Stimulated activated CD8-positive, alpha-beta memory T cell treated with anti-CD3 and anti-CD28 coated beads, Interleukin-7, amount 100 ng/mL, for 24 hours (primary cell): Measurements from ENCODE around the gene PLEK2.
"Not testable (repeated sequence)": the region's sequence is repeated elsewhere in the genome, so short reads cannot be mapped to it uniquely, and the experiment has no call there.

ENCODE experiments used
- DNase-seq: peaks from one replicate; pipeline ENCODE4 v3.0.0-alpha.2; 2020; ENCODE audit warnings: low read depth

PLEK2 gene

GRCh38 chr14:67358924-67359774 lies 52.8 kb downstream of the PLEK2 start:
- DNase-seq = no peak

- DNase-seq = no peak
These were observed 54.0 kb downstream of the PLEK2 start for GRCh38 chr14:67357969-67358354.

- no peak for DNase-seq
These were observed 54.6 kb downstream of the PLEK2 start for GRCh38 chr14:67357186-67357968.

DNA sequence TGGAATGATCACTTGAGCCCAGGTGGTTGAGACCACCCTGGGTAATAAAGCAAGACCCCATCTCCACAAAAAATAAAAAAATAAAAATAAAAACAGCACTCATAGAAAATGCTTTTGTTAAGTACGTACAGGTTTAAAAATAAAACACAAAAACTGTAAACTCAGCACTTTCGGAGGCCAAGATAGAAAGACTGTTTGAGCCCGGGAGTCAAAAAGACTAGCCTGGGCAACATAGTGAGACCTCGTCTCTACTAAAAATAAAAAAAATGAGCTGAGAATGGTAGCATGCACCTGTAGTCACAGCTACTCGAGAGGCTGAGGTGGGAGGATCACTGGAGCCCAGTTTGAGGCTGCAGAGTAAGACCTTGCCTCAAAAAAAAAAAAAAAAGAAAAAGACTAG lies 59.9 kb downstream of the PLEK2 start:
- no peak for DNase-seq

DNA sequence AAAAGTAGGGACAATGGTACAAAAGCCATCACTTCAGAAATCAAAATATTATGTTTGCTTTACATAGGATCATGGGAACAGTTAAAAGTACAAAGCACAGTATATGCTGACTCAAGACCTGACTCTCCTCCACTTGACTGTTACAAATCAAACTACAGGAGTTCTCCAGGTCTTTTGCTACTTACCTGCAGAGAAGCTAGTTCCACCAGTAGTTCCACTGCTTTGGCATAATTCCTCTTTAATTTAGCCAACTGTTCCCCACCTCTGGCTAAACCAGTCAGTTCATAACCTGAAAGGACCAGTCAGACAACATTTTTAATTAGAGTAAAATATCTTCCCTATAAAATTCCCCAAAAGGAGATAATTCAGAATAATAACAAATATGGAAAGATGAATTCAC lies 66.4 kb downstream of the PLEK2 start:
- DNase-seq = no peak

- no peak for DNase-seq
These were observed 68.2 kb downstream of the PLEK2 start for GRCh38 chr14:67343601-67344230.

GRCh38 chr14:67341231-67341630 lies 70.7 kb downstream of the PLEK2 start:
- DNase-seq = not testable (repeated sequence)
